Anterior cingulate cortex (tissue), 58 donors: ENCODE data around the gene SLC10A2.

Source experiments
- DNase-seq, 58 donors: peaks; one replicate each; lab custom pipeline; 2025; lab: John Stamatoyannopoulos, UW

Gene SLC10A2

DNA sequence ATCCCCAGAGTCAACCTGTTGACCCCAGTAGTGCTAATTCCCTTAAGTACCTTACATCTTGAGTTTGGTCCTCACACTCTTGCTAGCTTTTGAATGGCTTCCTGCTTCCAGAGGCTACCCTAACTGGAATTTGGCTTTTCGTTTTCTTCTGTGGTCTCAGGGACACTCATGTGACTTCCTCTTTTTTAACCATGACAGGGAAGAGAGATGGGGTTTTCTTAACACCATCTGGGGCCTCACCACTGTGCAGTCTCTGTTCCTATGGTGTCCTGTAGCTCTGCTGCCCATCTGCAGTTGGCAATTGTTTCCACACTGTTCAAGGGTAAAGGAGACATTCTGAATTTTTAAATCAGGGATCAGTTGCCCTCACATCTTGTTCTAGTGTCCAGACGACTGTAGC lies 66.7 kb downstream of the SLC10A2 start:
- no peak for DNase-seq
